GM18517 (cell line): ENCODE measurements around the gene ANKRD44.

Source experiments
- ATAC-seq: cut with Tn5 transposase; IDR thresholded peaks from one replicate; pipeline ENCODE4 v1.9.1; 2021; ENCODE audit warnings: mild to moderate bottlenecking, moderate library complexity; ENCODE audit not compliant: unreplicated experiment

ANKRD44 gene

GRCh38 chr2:197265036-197265435 is 45.5 kb downstream of the ANKRD44 start:
- no peak for ATAC-seq

DNA sequence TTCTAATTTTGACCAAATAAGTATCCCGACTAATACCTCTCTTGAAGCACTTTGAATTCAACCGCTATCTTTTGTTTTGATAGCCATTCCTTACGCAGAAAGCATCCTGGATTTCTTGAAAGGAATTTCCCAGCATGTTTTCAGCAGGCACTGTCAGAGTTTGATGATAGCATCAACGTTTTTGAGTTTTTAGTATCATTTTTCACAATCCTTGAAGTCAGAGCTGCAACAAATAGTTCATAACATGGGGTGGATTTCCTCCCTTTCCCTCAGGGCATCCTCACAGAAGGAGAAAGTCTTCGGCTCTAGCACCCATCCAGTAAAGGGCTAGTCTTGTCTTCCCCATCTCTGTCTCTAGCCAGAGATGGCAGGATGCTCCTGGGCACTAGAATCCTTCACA is 46.2 kb downstream of the ANKRD44 start:
- ATAC-seq, result no peak

DNA sequence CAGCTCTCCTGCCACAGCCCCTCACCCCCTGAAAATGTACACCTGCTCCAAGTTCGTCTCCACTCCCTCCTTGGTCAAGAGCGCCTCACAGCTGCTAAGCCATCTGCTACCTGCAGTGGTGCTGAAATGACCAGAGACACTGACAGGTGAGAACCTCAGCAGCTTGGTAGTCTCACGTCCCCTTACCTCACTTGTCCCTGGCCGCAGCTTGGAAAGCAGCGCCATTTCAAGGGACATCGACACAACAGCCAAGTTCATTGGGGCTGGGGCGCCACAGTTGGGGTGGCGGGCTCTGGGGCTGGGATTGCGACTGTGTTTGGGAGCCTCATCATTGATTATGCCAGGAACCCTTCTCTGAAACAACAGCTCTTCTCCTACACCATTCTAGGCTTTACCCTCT is 47.5 kb downstream of the ANKRD44 start:
- ATAC-seq, result no peak

DNA sequence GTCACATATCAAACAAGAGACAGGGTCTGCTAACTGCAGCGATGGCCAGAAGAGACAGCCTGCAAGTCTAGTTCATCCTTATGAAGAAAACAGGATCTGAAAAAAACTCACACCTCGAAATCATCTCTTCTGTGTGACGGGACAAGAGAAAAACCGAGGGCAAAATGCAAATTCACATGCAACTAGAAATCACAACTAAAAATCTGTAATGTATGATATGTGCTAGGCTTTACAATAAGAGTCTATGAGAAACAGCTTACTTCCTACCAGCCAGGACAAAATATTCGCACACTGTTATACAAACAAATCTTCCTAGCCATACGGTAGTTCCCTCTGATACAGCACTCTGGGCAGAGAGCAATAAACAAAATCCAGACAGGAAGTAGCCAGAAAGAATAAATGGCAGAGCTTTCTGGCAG is 48.8 kb downstream of the ANKRD44 start:
- peak; percentile 76 for ATAC-seq

DNA sequence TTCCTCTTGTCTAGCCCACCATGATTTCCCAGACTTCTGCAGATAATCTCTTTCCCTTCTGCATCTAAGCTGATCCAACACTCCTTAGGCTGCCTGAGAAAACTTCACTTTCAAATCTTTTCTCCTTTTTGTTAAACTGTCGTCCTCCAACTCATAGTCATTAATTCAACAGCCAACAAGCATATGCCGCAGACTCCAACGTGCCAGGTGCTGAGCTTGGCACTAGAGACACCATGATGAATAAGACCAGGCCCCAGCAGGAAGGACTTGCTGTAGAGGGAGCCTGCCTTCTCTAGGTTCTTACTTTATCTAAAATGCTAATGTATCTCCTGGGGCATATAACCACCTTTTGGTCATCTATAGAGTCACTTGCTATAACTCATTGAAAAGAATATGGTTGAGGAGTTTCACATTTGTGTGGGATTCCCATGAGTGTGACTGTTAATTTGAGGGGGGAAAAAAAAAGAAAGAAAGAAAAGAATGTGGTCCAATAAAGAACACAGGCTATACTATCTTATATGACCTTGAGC is 51.0 kb downstream of the ANKRD44 start:
- ATAC-seq, result no peak

DNA sequence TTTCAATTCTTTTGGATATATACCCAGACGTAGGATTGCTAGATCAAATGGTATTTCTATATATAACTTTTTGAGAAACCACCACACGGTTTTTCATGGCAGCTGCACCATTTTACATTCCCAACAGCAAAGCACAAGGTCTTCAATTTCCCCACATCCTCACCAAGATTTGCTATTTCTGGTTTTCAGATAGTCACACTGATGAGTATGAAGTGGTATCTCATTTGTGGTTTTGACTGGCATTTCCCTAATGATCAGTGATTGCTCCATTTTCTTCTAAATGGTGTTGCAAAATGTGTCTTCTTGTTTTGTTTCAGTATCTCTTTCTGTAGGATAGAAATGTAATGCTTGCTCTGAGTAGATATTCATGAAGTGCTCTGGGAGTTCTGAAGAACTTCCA is 52.0 kb downstream of the ANKRD44 start:
- ATAC-seq, result peak; percentile 21

- no peak for ATAC-seq
Measured at GRCh38 chr2:197256547-197257170, 53.9 kb downstream of the ANKRD44 start.

DNA sequence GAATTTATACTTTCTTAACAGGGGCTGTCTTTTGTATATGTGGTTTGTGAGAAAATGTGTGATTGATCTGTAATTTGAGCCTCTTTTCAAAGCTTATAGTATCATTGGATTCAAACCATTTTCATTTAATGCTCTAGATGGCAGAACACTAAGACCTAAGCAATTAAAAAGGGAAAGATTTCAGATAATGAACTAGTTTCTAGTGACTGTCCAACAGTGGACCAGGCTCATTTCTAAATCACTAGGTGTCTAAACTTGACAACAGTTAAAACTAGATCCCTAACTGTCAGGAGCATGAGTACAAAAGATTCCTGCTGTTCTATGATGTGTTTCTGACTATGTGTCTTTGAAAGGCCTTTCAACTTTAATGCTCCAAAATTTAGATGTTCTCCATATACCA is 54.6 kb downstream of the ANKRD44 start:
- no peak for ATAC-seq

- peak; percentile 86 for ATAC-seq
Measured at GRCh38 chr2:197255543-197255942, 55.0 kb downstream of the ANKRD44 start.

- ATAC-seq, result peak; percentile 33
Measured at GRCh38 chr2:197254776-197255530, 55.6 kb downstream of the ANKRD44 start.

DNA sequence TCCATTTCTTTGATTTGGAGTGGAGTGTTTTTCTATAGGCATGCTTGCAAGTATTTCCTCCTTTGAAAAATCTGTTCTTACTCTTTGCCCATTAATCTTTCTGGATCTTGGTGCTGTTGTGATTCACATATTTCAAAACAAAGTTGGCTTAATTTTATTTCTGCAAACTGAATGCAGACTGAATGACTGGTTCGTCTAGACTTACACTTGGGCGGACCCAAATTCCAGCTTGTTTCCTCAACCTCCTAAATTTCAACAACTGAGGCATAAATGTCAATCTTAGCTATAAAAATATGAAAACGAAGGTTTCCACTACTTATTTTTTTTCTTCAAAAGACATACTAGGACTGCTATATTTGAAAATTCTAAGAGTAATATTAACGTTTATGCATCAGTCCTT is 59.0 kb downstream of the ANKRD44 start:
- ATAC-seq, result no peak

DNA sequence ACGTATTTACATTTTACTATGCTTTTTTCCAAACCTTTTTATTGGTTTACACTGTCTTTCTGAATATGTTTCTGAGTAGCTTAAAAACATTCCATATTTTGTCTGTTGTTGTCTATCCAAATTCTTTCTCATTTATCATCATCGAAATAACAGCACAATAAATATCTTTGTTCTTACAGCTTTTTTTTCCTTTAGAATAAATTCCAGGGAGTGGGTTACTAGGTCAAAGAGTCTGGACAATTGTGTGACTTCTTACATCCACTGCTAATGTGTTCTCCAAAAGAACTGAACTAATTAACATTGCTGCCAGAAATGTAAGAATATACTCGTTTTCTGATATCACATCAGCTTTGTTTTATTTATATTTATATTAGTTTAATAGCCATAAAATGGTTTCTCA is 59.4 kb downstream of the ANKRD44 start:
- ATAC-seq, result no peak

DNA sequence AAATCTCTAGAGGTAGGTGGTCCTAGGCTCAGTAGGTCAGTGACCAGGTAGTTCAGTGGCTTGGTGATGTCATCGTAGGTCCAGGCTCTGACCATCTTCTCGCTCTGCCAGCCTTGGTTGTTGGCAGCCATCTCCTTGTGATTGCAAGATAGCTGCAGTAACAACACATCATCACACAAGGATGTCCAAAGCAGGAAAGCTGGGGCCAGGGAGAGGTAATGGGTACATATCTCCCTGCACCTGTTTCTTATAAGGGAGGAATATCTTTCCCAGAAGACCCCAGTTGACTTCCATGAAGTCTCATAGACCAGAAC is 60.5 kb downstream of the ANKRD44 start:
- ATAC-seq, result no peak

DNA sequence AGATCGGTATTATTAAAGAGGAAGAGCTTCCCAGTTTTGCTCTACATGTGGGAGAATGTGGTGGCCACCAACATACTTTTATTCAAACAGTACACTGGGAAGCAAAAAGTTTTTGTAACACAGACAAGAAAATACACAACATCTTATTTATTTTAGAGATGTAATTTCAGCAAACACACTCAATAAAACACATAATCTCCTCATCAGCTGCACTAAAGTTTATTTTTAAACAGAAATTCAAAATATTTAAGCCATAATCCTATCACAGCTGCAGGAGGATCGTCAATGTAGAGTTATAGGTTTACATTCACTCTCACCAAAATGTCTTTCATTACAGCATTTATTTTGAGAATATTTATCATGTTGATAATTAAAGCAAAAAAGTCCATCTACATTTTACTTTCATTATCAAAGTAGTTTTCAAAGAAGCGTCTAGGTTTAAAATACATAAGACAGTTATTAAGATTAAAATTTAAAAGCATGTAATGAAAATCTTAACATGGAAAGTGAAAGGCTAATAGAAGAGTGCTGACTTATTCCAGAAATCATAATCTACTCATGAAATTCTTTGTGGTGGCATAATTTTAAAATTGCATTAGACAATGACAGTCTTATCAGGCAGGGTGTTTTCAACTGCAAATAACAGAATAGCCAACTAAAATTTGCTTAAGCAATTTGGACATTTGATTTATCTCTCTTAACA is 61.0 kb downstream of the ANKRD44 start:
- ATAC-seq, result no peak

DNA sequence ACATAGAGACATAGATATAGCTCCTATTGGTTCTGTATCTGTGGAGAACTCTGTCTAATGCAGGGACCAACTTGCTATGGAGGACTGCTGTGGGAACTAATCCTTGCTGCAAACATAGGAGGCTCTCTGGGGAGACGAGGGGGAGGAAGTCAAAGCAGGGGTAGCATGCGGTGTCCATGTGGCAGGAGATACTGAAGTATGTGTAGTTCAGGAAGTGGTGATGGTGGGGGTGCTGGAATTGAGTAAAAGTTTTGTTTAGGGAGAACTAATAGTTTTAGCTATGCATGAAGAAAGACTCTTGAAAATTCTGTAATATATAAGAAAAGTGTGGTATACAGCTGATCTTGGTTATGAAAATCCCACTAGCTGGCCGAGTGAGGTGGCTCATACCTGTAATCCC is 62.0 kb downstream of the ANKRD44 start:
- ATAC-seq, result no peak

DNA sequence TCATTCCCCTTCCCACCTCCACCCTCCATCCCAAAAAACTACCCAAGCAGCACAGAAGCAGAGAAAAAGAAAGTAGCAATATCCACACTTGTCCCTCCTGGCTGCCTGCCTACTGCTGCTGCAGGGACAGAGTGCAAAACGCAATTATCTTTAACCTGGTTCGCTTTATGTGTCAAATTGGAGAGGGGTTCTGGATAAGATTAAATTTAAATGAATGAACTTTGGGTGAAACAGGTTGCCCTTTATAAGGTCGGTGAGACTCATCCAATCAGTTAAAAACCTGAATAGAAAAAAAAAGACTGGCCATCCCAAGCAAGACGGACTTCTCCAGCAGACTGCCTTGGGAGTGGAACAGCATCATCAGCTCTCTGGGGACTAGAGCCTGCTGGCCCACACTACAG is 62.6 kb downstream of the ANKRD44 start:
- ATAC-seq, result no peak

DNA sequence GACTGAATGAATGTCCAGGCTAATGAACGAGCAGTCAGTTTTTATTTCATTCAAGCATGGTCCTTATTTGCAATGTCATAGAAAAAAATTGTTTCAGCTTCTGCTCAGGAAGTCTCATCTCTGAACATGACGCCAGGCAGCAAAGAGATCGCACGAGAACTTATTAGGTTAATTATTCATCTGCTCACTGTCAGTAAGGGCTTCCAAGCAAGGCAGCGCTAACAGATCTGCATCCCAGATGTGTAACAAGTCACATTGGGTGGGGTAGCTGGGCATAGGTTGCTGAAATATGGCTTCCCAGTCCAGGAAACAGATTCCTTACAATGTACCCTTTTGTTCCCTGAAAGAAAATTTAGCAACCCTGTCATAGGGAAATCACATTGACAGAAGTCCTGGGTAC is 63.5 kb downstream of the ANKRD44 start:
- ATAC-seq, result no peak

- ATAC-seq, result no peak
Measured at GRCh38 chr2:197245829-197246804, 64.5 kb downstream of the ANKRD44 start.

GRCh38 chr2:197244349-197244748 is 66.2 kb downstream of the ANKRD44 start:
- ATAC-seq, result no peak

GRCh38 chr2:197242719-197243118 is 67.9 kb downstream of the ANKRD44 start:
- no peak for ATAC-seq

DNA sequence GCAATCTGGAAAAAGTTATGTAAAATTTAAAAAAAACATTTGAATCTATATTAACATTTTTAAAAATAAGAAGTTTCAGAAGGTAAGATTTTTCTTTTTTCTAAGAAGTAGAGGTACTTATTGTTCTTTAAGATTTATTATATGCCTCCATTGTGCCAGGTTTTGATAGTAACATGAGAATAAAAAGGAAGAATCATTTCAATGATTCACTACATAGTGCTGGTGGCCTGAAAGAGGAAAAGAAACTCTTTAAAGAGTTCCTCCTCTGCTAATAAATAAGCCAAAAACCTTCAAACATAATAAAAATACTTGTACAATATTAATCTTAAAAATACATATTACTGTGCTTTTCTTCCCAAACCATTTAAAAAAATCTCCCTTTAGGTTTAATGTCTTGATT is 69.0 kb downstream of the ANKRD44 start:
- no peak for ATAC-seq
